ENCODE results near the gene OGG1. TPM values are rescaled to one million over a fixed set of nuclear protein-coding genes. Genes with fewer than 3 reads are reported as not detected.

Gene OGG1
- total and polyA plus RNA-seq, 9 of the 15 experiments (the other 6 are each of a cell fraction or from before 2014, with no cell fraction given) = 6.6 to 33.0 (median 24.4) TPM

DNA sequence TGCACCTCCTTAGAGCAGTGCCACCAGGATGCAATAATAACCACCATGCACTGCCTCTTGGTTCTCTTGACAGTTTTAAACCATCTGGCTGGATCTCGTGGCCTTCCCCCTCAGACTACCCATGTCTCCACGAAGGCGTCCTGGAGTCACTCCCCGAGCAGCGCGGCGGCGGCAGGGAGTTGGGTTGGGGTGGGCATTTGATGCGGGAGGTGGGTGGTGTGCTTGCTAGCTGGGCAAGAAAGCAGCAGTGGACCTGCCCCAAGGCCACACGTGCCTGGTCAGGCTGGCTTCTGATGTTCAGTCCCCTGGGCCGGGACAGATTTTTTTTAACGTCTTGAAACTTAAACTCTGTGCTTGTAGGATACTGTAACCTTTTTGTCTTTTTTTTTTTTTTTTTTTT, 56.4 kb downstream of the OGG1 start:
- H3K9ac ChIP-seq (ENCODE audit: insufficient read depth in 1 of 2, low read depth in 2 of 2, low read length in 2 of 2) = no peak overlapping the region; a peak in 1 of 4 replicates
- ChIA-PET POLR2A (interaction anchor here (0.5 to 6.7 kb wide), 5 partner anchors 9 to 292 kb away, joined by 3 to 49 read pairs (median 6); partner anchors contain the start of genes ARPC4, RPUSD3 and TADA3), CTCF (ENCODE audit: low intra/inter-chr PET ratio) (interaction anchor here (0.7 kb wide), 1 partner anchor 521 kb away, joined by 3 read pairs; no protein-coding TSS in a partner anchor)
- no peak overlapping the region for H3K4me3 ChIP-seq
- no peak overlapping the region for H2AFZ ChIP-seq (ENCODE audit: low read depth, low read length)
- no peaks in the 10 kb centered on the region for H3K9me3 ChIP-seq (replicated peaks; ENCODE audit: control insufficient read depth, insufficient read depth, low read depth, low read length)
- H3K9me1 ChIP-seq (ENCODE audit: control insufficient read depth, insufficient read depth, low read length) = peaks cover 2% of the 10 kb centered on the region
- no peaks in the 10 kb centered on the region for H3K79me2 ChIP-seq (ENCODE audit: control insufficient read depth, insufficient read depth, low read length)
- no peaks in the 10 kb centered on the region for H3K27me3 ChIP-seq (ENCODE audit: control insufficient read depth in 2 of 2, insufficient read depth in 2 of 2, low read length in 2 of 2)
- TF ChIP-seq CCAR2 (IDR thresholded peaks at IDR 0.05; ENCODE audit: low read depth, low read length) = no peak
- TF ChIP-seq POLR2G (IDR thresholded peaks at IDR 0.05; ENCODE audit: low read depth, low read length) = peak; percentile 59
- TF ChIP-seq RBFOX2 (IDR thresholded peaks at IDR 0.05; ENCODE audit: low read depth, low read length) = peak; percentile 61
- TF ChIP-seq ZNF384 (IDR thresholded peaks at IDR 0.05; ENCODE audit: low read depth, low read length) = no peak
- intact Hi-C loops (cut with micrococcal nuclease) (no loop called here), in situ Hi-C loops (cut with MboI) (no loop called here)
- WGBS (ENCODE audit: insufficient coverage, low coverage, missing lambda C conversion rate) = 93% methylated on average over 12 of the region's 12 CpGs
- no peak overlapping the region for H3K27ac ChIP-seq (ENCODE audit: extremely low read depth, low read depth, low read length)
- H3K4me2 ChIP-seq (ENCODE audit: insufficient read depth, low read length) = no peak overlapping the region
- H3K36me3 ChIP-seq (ENCODE audit: control insufficient read depth, insufficient read depth, low read length) = peaks cover 87% of the 10 kb centered on the region
- no peak for FAIRE-seq
- H4K20me1 ChIP-seq (replicated peaks; ENCODE audit: control insufficient read depth, insufficient read depth, low read length) = 0 out of 2 replicates have a peak, but pooled peaks cover 3% of the 10 kb centered on the region
- DNase-seq (ENCODE audit: extremely low read depth in 1 of 4, low spot score in 3 of 4) = no peak
- no TSS peak for BruUV-seq (replicated peaks)
- no peak for ATAC-seq
- peaks cover 0 to 8% of the 10 kb centered on the region in 2 experiments; a peak in 2 of 5 replicates for H3K4me1 ChIP-seq (replicated peaks in 1 of 2; ENCODE audit: control insufficient read depth in 2 of 2, insufficient read depth in 2 of 2, low read length in 2 of 2)

Other genes starting within 250 kb of the OGG1 start
Only the 7 nearest of the 16 such genes appear.
- 0.49 TPM in 1 of 2 replicates, not detected in the other for gene CPNE9, start 46.1 kb upstream of the OGG1 start, total RNA-seq (2014; rRNA removed)
- gene CPNE9, start 46.1 kb upstream of the OGG1 start, total RNA-seq (2014; rRNA removed; fragmentation: Illumina TruSeq; extraction: Trizol) = 0.22 TPM in 1 of 2 replicates, not detected in the other
- 0.33 TPM in 1 of 2 replicates, not detected in the other for gene CPNE9, start 46.1 kb upstream of the OGG1 start, total RNA-seq (2015; rRNA removed; fragmentation: Illumina TruSeq; extraction: Trizol)
- gene CPNE9, start 46.1 kb upstream of the OGG1 start, total RNA-seq (2021) = not detected in 2 replicates
- 0.19 and 0.33 TPM in 2 replicates for gene CPNE9, start 46.1 kb upstream of the OGG1 start, polyA plus RNA-seq (2011; rRNA removed)
- 0.51 TPM in 1 of 2 replicates, not detected in the other for gene CPNE9, start 46.1 kb upstream of the OGG1 start, polyA plus RNA-seq (2014; fragmentation: Illumina TruSeq; extraction: Trizol)
- gene CPNE9, start 46.1 kb upstream of the OGG1 start, polyA plus RNA-seq (2014; fragmentation: Nextera tagmentation; extraction: Ambion mirVana) = under 1 TPM; 0.25 to 0.56 TPM
- 0.24 and 0.34 TPM in 2 replicates for gene CPNE9, start 46.1 kb upstream of the OGG1 start, polyA plus RNA-seq (2014; rRNA removed)
- gene BRPF1, start 18.2 kb upstream of the OGG1 start, total RNA-seq (2014; rRNA removed) = 29.9 and 38.9 TPM in 2 replicates
- 12.6 and 13.5 TPM in 2 replicates for gene BRPF1, start 18.2 kb upstream of the OGG1 start, total RNA-seq (2014; rRNA removed; fragmentation: Illumina TruSeq; extraction: Trizol)
- gene BRPF1, start 18.2 kb upstream of the OGG1 start, total RNA-seq (2015; rRNA removed; fragmentation: Illumina TruSeq; extraction: Trizol) = 23.5 and 25.5 TPM in 2 replicates
- 40.2 and 40.6 TPM in 2 replicates for gene BRPF1, start 18.2 kb upstream of the OGG1 start, total RNA-seq (2021)
- gene BRPF1, start 18.2 kb upstream of the OGG1 start, polyA plus RNA-seq (2011; rRNA removed) = 12.7 and 16.6 TPM in 2 replicates
- gene BRPF1, start 18.2 kb upstream of the OGG1 start, polyA plus RNA-seq (2014; fragmentation: Illumina TruSeq; extraction: Trizol) = 26.7 and 30.5 TPM in 2 replicates
- 1 to 10 TPM; 1.1 to 1.4 TPM for gene BRPF1, start 18.2 kb upstream of the OGG1 start, polyA plus RNA-seq (2014; fragmentation: Nextera tagmentation; extraction: Ambion mirVana)
- 26.0 and 32.8 TPM in 2 replicates for gene BRPF1, start 18.2 kb upstream of the OGG1 start, polyA plus RNA-seq (2014; rRNA removed)
- 10.7 and 13.9 TPM in 2 replicates for gene CAMK1, start 20.0 kb downstream of the OGG1 start, total RNA-seq (2014; rRNA removed)
- gene CAMK1, start 20.0 kb downstream of the OGG1 start, total RNA-seq (2014; rRNA removed; fragmentation: Illumina TruSeq; extraction: Trizol) = 4.4 and 4.7 TPM in 2 replicates
- gene CAMK1, start 20.0 kb downstream of the OGG1 start, total RNA-seq (2015; rRNA removed; fragmentation: Illumina TruSeq; extraction: Trizol) = 6.1 and 6.6 TPM in 2 replicates
- 5.2 and 6.2 TPM in 2 replicates for gene CAMK1, start 20.0 kb downstream of the OGG1 start, total RNA-seq (2021)
- 7.3 and 8.4 TPM in 2 replicates for gene CAMK1, start 20.0 kb downstream of the OGG1 start, polyA plus RNA-seq (2011; rRNA removed)
- gene CAMK1, start 20.0 kb downstream of the OGG1 start, polyA plus RNA-seq (2014; fragmentation: Illumina TruSeq; extraction: Trizol) = 6.0 and 6.2 TPM in 2 replicates
- under 1 TPM; 0.23 to 0.39 TPM for gene CAMK1, start 20.0 kb downstream of the OGG1 start, polyA plus RNA-seq (2014; fragmentation: Nextera tagmentation; extraction: Ambion mirVana)
- gene CAMK1, start 20.0 kb downstream of the OGG1 start, polyA plus RNA-seq (2014; rRNA removed) = 7.7 and 10.6 TPM in 2 replicates
- 110 and 136 TPM in 2 replicates for gene TADA3, start 42.5 kb downstream of the OGG1 start, total RNA-seq (2014; rRNA removed)
- 32.7 and 40.6 TPM in 2 replicates for gene TADA3, start 42.5 kb downstream of the OGG1 start, total RNA-seq (2014; rRNA removed; fragmentation: Illumina TruSeq; extraction: Trizol)
- 74.5 and 74.8 TPM in 2 replicates for gene TADA3, start 42.5 kb downstream of the OGG1 start, total RNA-seq (2015; rRNA removed; fragmentation: Illumina TruSeq; extraction: Trizol)
- 85.8 and 89.7 TPM in 2 replicates for gene TADA3, start 42.5 kb downstream of the OGG1 start, total RNA-seq (2021)
- gene TADA3, start 42.5 kb downstream of the OGG1 start, polyA plus RNA-seq (2011; rRNA removed) = 60.6 and 62.8 TPM in 2 replicates
- gene TADA3, start 42.5 kb downstream of the OGG1 start, polyA plus RNA-seq (2014; fragmentation: Illumina TruSeq; extraction: Trizol) = 97.8 and 103 TPM in 2 replicates
- 1 to 10 TPM; 4.1 to 6.3 TPM for gene TADA3, start 42.5 kb downstream of the OGG1 start, polyA plus RNA-seq (2014; fragmentation: Nextera tagmentation; extraction: Ambion mirVana)
- gene TADA3, start 42.5 kb downstream of the OGG1 start, polyA plus RNA-seq (2014; rRNA removed) = 91.6 and 94.0 TPM in 2 replicates
- gene ARPC4, start 43.1 kb downstream of the OGG1 start, total RNA-seq (2014; rRNA removed) = 138 and 139 TPM in 2 replicates
- gene ARPC4, start 43.1 kb downstream of the OGG1 start, total RNA-seq (2014; rRNA removed; fragmentation: Illumina TruSeq; extraction: Trizol) = 132 and 143 TPM in 2 replicates
- 118 and 131 TPM in 2 replicates for gene ARPC4, start 43.1 kb downstream of the OGG1 start, total RNA-seq (2015; rRNA removed; fragmentation: Illumina TruSeq; extraction: Trizol)
- 153 and 154 TPM in 2 replicates for gene ARPC4, start 43.1 kb downstream of the OGG1 start, total RNA-seq (2021)
- 60.3 and 106 TPM in 2 replicates for gene ARPC4, start 43.1 kb downstream of the OGG1 start, polyA plus RNA-seq (2011; rRNA removed)
- gene ARPC4, start 43.1 kb downstream of the OGG1 start, polyA plus RNA-seq (2014; fragmentation: Illumina TruSeq; extraction: Trizol) = 119 and 128 TPM in 2 replicates
- gene ARPC4, start 43.1 kb downstream of the OGG1 start, polyA plus RNA-seq (2014; fragmentation: Nextera tagmentation; extraction: Ambion mirVana) = 10 to 100 TPM; 20.1 to 28.1 TPM
- gene ARPC4, start 43.1 kb downstream of the OGG1 start, polyA plus RNA-seq (2014; rRNA removed) = 112 and 129 TPM in 2 replicates
- 30.7 and 34.0 TPM in 2 replicates for gene TTLL3, start 60.3 kb downstream of the OGG1 start, total RNA-seq (2014; rRNA removed)
- 28.7 and 33.0 TPM in 2 replicates for gene TTLL3, start 60.3 kb downstream of the OGG1 start, total RNA-seq (2014; rRNA removed; fragmentation: Illumina TruSeq; extraction: Trizol)
- 31.6 and 33.2 TPM in 2 replicates for gene TTLL3, start 60.3 kb downstream of the OGG1 start, total RNA-seq (2015; rRNA removed; fragmentation: Illumina TruSeq; extraction: Trizol)
- gene TTLL3, start 60.3 kb downstream of the OGG1 start, total RNA-seq (2021) = 53.7 and 63.6 TPM in 2 replicates
- 95.8 and 120 TPM in 2 replicates for gene TTLL3, start 60.3 kb downstream of the OGG1 start, polyA plus RNA-seq (2011; rRNA removed)
- 53.8 and 60.9 TPM in 2 replicates for gene TTLL3, start 60.3 kb downstream of the OGG1 start, polyA plus RNA-seq (2014; fragmentation: Illumina TruSeq; extraction: Trizol)
- 10 to 100 TPM in 1 of 2 experiments, 1 to 10 TPM in 1; 8.9 to 11.6 TPM for gene TTLL3, start 60.3 kb downstream of the OGG1 start, polyA plus RNA-seq (2014; fragmentation: Nextera tagmentation; extraction: Ambion mirVana)
- 72.7 and 106 TPM in 2 replicates for gene TTLL3, start 60.3 kb downstream of the OGG1 start, polyA plus RNA-seq (2014; rRNA removed)
- 73.0 and 90.5 TPM in 2 replicates for gene RPUSD3, start 94.1 kb downstream of the OGG1 start, total RNA-seq (2014; rRNA removed)
- gene RPUSD3, start 94.1 kb downstream of the OGG1 start, total RNA-seq (2014; rRNA removed; fragmentation: Illumina TruSeq; extraction: Trizol) = 44.3 and 55.8 TPM in 2 replicates
- 51.5 and 59.3 TPM in 2 replicates for gene RPUSD3, start 94.1 kb downstream of the OGG1 start, total RNA-seq (2015; rRNA removed; fragmentation: Illumina TruSeq; extraction: Trizol)
- gene RPUSD3, start 94.1 kb downstream of the OGG1 start, total RNA-seq (2021) = 99.0 and 100 TPM in 2 replicates
- 56.1 and 104 TPM in 2 replicates for gene RPUSD3, start 94.1 kb downstream of the OGG1 start, polyA plus RNA-seq (2011; rRNA removed)
- 98.2 and 119 TPM in 2 replicates for gene RPUSD3, start 94.1 kb downstream of the OGG1 start, polyA plus RNA-seq (2014; fragmentation: Illumina TruSeq; extraction: Trizol)
- 10 to 100 TPM; 13.8 to 26.4 TPM for gene RPUSD3, start 94.1 kb downstream of the OGG1 start, polyA plus RNA-seq (2014; fragmentation: Nextera tagmentation; extraction: Ambion mirVana)
- gene RPUSD3, start 94.1 kb downstream of the OGG1 start, polyA plus RNA-seq (2014; rRNA removed) = 66.6 and 76.8 TPM in 2 replicates